ENCODE data around the gene SEC14L5. TPM values are rescaled to one million over a fixed set of nuclear protein-coding genes. Genes with fewer than 3 reads are reported as not detected.

The SEC14L5 gene
- total and polyA plus RNA-seq, 10 of the 15 experiments (the other 5 are each of a cell fraction or from before 2014, with no cell fraction given): 0.01 TPM; not detected in 9

DNA sequence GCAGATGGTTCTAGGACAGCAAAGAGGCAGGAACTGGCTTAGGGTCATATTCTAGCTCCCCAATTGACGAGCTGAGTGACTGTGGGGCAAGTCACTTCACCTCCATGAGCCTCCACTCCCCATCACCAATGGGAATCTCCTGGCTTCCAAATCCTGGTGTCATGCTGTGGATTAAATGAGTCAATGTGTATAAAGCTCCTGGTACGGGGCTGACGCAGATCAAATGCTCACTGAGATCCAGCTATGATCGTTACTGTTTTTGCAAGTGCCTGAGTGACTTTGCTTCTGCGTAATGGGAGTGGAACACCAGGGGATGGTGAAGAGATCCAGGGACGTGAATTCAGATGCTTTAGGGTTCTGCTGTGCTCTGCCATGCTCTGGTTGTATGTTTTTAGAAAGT lies 2.4 kb downstream of the SEC14L5 start:
- no peaks in the 10 kb centered on the region for H3K79me2 ChIP-seq (ENCODE audit: control insufficient read depth, insufficient read depth, low read length)
- no peak for FAIRE-seq
- in situ Hi-C loops (cut with MboI) (no loop called here), intact Hi-C loops (cut with micrococcal nuclease; ENCODE audit: unreplicated experiment) (no loop called here)
- no peak overlapping the region for H3K9ac ChIP-seq (ENCODE audit: control insufficient read depth, insufficient read depth, low read length)
- no peaks in the 10 kb centered on the region for H3K36me3 ChIP-seq (ENCODE audit: control insufficient read depth in 2 of 2, insufficient read depth in 2 of 2, low read length in 1 of 2)
- ChIA-PET SMC1A (ENCODE audit: uncharacterized antibody, unreplicated experiment) (no interaction called here), RAD21 (ENCODE audit: unreplicated experiment) (no interaction called here), POLR2A (no interaction called here), CTCF (interaction anchor here (0.6 kb wide), 1 partner anchor 150 kb away, joined by 4 read pairs; no protein-coding TSS in a partner anchor)
- DNase-seq (ENCODE audit: low read depth, low spot score): no peak
- H3K9me3 ChIP-seq (replicated peaks; ENCODE audit: control insufficient read depth, insufficient read depth, low read length): no peaks in the 10 kb centered on the region
- no peak for TF ChIP-seq RELA (IDR thresholded peaks at IDR 0.05; ENCODE audit: borderline replicate concordance, partially characterized antibody)
- ATAC-seq: no peak
- H3K4me3 ChIP-seq: no peak overlapping the region
- no TSS peak for BruUV-seq (replicated peaks)
- H2AFZ ChIP-seq (ENCODE audit: control insufficient read depth, low read depth, low read length): no peak overlapping the region
- H4K20me1 ChIP-seq (ENCODE audit: control insufficient read depth, insufficient read depth): no peaks in the 10 kb centered on the region
- H3K4me2 ChIP-seq (ENCODE audit: control insufficient read depth, insufficient read depth): no peak overlapping the region
- H3K4me1 ChIP-seq (ENCODE audit: control insufficient read depth, insufficient read depth, low read length): peaks cover 4% of the 10 kb centered on the region; the same call in 1 of the 2 replicates
- H3K27me3 ChIP-seq (replicated peaks in 1 of 2; ENCODE audit: control insufficient read depth in 2 of 2, insufficient read depth in 2 of 2, low read length in 1 of 2): no peaks in the 10 kb centered on the region; a peak in 2 of 4 replicates
- 16% methylated on average over 6 of the region's 6 CpGs for WGBS (ENCODE audit: insufficient coverage, insufficient replicate concordance, low lambda C conversion rate, missing lambda C conversion rate)
- no peak overlapping the region for H3K27ac ChIP-seq (ENCODE audit: control insufficient read depth, insufficient read depth)

DNA sequence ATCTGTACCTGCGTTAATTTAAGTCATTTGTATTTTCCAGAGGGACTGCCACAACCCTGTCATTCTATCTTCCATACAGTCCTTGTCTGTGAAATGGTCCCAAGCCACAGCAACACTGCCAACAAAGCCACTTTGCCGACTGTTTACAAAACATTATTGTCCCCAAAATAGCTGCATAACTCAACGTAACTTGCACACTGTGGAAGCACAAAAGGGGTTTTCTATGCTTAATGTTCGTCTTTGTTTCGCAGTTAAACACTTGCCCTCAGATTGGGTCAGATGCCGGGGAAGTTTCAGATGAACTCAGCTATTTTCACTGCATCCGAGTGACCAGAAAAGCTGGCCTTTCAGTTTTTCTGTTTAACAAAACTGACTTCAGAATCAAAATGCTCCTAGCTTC lies 4.6 kb downstream of the SEC14L5 start:
- ATAC-seq: no peak
- RAD21 ChIA-PET (ENCODE audit: unreplicated experiment): interaction anchor here (0.7 kb wide), 1 partner anchor 560 kb away, joined by 4 read pairs; no protein-coding TSS in a partner anchor
- 26% methylated on average over 7 of the region's 7 CpGs for WGBS (ENCODE audit: insufficient coverage, insufficient replicate concordance, low lambda C conversion rate, missing lambda C conversion rate)
- H3K4me1 ChIP-seq (ENCODE audit: control insufficient read depth, insufficient read depth, low read length): peaks cover 4% of the 10 kb centered on the region; the same call in 1 of the 2 replicates
- H3K4me2 ChIP-seq (ENCODE audit: control insufficient read depth, insufficient read depth): no peak overlapping the region
- no peak overlapping the region for H3K27ac ChIP-seq (ENCODE audit: control insufficient read depth, insufficient read depth)
- BruUV-seq (replicated peaks): no TSS peak
- H3K79me2 ChIP-seq (ENCODE audit: control insufficient read depth, insufficient read depth, low read length): no peaks in the 10 kb centered on the region
- FAIRE-seq: no peak
- no peaks in the 10 kb centered on the region for H3K9me3 ChIP-seq (replicated peaks; ENCODE audit: control insufficient read depth, insufficient read depth, low read length)
- CTCF ChIA-PET: interaction anchor here (1.4 kb wide), 1 partner anchor 10 kb away, joined by 3 read pairs; no protein-coding TSS in a partner anchor
- POLR2A ChIA-PET: no interaction called here
- H3K9ac ChIP-seq (ENCODE audit: control insufficient read depth, insufficient read depth, low read length): no peak overlapping the region
- SMC1A ChIA-PET (ENCODE audit: uncharacterized antibody, unreplicated experiment): no interaction called here
- no peak for DNase-seq (ENCODE audit: low read depth, low spot score)
- H3K4me3 ChIP-seq: no peak overlapping the region
- H2AFZ ChIP-seq (ENCODE audit: control insufficient read depth, low read depth, low read length): no peak overlapping the region
- in situ Hi-C loops (cut with MboI): no loop called here
- intact Hi-C loops (cut with micrococcal nuclease; ENCODE audit: unreplicated experiment): no loop called here
- no peaks in the 10 kb centered on the region; a peak in 2 of 4 replicates for H3K27me3 ChIP-seq (replicated peaks in 1 of 2; ENCODE audit: control insufficient read depth in 2 of 2, insufficient read depth in 2 of 2, low read length in 1 of 2)
- H4K20me1 ChIP-seq (ENCODE audit: control insufficient read depth, insufficient read depth): no peaks in the 10 kb centered on the region
- H3K36me3 ChIP-seq (ENCODE audit: control insufficient read depth in 2 of 2, insufficient read depth in 2 of 2, low read length in 1 of 2): no peaks in the 10 kb centered on the region
- no peak for TF ChIP-seq SPI1 (IDR thresholded peaks at IDR 0.05; ENCODE audit: borderline replicate concordance, insufficient read depth, low read depth, low read length)
- no peak for TF ChIP-seq CHD4 (IDR thresholded peaks at IDR 0.05)
- TF ChIP-seq, protein P1, sequence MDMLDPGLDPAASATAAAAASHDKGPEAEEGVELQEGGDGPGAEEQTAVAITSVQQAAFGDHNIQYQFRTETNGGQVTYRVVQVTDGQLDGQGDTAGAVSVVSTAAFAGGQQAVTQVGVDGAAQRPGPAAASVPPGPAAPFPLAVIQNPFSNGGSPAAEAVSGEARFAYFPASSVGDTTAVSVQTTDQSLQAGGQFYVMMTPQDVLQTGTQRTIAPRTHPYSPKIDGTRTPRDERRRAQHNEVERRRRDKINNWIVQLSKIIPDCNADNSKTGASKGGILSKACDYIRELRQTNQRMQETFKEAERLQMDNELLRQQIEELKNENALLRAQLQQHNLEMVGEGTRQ (IDR thresholded peaks at IDR 0.05; ENCODE audit: borderline replicate concordance, low read depth, low read length): no peak
- TF ChIP-seq, protein P2, sequence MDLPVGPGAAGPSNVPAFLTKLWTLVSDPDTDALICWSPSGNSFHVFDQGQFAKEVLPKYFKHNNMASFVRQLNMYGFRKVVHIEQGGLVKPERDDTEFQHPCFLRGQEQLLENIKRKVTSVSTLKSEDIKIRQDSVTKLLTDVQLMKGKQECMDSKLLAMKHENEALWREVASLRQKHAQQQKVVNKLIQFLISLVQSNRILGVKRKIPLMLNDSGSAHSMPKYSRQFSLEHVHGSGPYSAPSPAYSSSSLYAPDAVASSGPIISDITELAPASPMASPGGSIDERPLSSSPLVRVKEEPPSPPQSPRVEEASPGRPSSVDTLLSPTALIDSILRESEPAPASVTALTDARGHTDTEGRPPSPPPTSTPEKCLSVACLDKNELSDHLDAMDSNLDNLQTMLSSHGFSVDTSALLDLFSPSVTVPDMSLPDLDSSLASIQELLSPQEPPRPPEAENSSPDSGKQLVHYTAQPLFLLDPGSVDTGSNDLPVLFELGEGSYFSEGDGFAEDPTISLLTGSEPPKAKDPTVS (IDR thresholded peaks at IDR 0.05; ENCODE audit: low read depth, low read length): no peak
- TF ChIP-seq, protein P3, sequence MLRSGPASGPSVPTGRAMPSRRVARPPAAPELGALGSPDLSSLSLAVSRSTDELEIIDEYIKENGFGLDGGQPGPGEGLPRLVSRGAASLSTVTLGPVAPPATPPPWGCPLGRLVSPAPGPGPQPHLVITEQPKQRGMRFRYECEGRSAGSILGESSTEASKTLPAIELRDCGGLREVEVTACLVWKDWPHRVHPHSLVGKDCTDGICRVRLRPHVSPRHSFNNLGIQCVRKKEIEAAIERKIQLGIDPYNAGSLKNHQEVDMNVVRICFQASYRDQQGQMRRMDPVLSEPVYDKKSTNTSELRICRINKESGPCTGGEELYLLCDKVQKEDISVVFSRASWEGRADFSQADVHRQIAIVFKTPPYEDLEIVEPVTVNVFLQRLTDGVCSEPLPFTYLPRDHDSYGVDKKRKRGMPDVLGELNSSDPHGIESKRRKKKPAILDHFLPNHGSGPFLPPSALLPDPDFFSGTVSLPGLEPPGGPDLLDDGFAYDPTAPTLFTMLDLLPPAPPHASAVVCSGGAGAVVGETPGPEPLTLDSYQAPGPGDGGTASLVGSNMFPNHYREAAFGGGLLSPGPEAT (IDR thresholded peaks at IDR 0.05; ENCODE audit: low read depth): no peak
- TF ChIP-seq, protein P4, sequence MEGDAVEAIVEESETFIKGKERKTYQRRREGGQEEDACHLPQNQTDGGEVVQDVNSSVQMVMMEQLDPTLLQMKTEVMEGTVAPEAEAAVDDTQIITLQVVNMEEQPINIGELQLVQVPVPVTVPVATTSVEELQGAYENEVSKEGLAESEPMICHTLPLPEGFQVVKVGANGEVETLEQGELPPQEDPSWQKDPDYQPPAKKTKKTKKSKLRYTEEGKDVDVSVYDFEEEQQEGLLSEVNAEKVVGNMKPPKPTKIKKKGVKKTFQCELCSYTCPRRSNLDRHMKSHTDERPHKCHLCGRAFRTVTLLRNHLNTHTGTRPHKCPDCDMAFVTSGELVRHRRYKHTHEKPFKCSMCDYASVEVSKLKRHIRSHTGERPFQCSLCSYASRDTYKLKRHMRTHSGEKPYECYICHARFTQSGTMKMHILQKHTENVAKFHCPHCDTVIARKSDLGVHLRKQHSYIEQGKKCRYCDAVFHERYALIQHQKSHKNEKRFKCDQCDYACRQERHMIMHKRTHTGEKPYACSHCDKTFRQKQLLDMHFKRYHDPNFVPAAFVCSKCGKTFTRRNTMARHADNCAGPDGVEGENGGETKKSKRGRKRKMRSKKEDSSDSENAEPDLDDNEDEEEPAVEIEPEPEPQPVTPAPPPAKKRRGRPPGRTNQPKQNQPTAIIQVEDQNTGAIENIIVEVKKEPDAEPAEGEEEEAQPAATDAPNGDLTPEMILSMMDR (IDR thresholded peaks at IDR 0.05 in 2 of 3, conservative IDR thresholded peaks at IDR 0.05 in 1 of 3; ENCODE audit: control insufficient read depth in 2 of 3, extremely low read depth in 1 of 3, insufficient read depth in 1 of 3, low read depth in 3 of 3, low read length in 3 of 3): no peak
- no peak for TF ChIP-seq MYC (IDR thresholded peaks at IDR 0.05; ENCODE audit: insufficient read depth, insufficient read length, insufficient replicate concordance, low read length, severe bottlenecking)
- TF ChIP-seq POLR2AphosphoS5 (IDR thresholded peaks at IDR 0.05; ENCODE audit: low read length): no peak
- TF ChIP-seq TCF7 (IDR thresholded peaks at IDR 0.05; ENCODE audit: borderline replicate concordance): no peak
- TF ChIP-seq ZZZ3 (IDR thresholded peaks at IDR 0.05; ENCODE audit: control insufficient read depth, insufficient read length, low read depth): no peak

Measured in GM12878 (cell line).